ENCODE measurements around the gene GFRA1.

- TF ChIP-seq POLR2A (IDR thresholded peaks at IDR 0.05; ENCODE audit: low read depth, low read length) (no peak), POLR2AphosphoS5 (IDR thresholded peaks at IDR 0.05; ENCODE audit: insufficient read depth, low read depth, low read length) (no peak), CTCF (IDR thresholded peaks at IDR 0.05; ENCODE audit: extremely low read depth in 1 of 2, insufficient read depth in 1 of 2, low read depth in 1 of 2, low read length in 2 of 2) (no peak), EZH2 (IDR thresholded peaks at IDR 0.05; ENCODE audit: borderline replicate concordance, low read depth, low read length, severe bottlenecking) (no peak), JUN (IDR thresholded peaks at IDR 0.05; ENCODE audit: borderline replicate concordance, insufficient read depth, insufficient read length, low read depth) (no peak), MAX (IDR thresholded peaks at IDR 0.05; ENCODE audit: insufficient read depth, insufficient read length) (no peak), GATA2 (IDR thresholded peaks at IDR 0.05; ENCODE audit: insufficient read depth, insufficient read length, low read depth, low read length) (no peak), FOS (IDR thresholded peaks at IDR 0.05; ENCODE audit: borderline replicate concordance, insufficient read depth, low read length) (no peak), MYC (IDR thresholded peaks at IDR 0.05; ENCODE audit: low read depth, low read length) (no peak)
Measured at GRCh38 chr10:116029826-116030225, 243.2 kb downstream of the GFRA1 start.
